Measurements from ENCODE around the gene SLC5A12.

Gene SLC5A12, protein sequence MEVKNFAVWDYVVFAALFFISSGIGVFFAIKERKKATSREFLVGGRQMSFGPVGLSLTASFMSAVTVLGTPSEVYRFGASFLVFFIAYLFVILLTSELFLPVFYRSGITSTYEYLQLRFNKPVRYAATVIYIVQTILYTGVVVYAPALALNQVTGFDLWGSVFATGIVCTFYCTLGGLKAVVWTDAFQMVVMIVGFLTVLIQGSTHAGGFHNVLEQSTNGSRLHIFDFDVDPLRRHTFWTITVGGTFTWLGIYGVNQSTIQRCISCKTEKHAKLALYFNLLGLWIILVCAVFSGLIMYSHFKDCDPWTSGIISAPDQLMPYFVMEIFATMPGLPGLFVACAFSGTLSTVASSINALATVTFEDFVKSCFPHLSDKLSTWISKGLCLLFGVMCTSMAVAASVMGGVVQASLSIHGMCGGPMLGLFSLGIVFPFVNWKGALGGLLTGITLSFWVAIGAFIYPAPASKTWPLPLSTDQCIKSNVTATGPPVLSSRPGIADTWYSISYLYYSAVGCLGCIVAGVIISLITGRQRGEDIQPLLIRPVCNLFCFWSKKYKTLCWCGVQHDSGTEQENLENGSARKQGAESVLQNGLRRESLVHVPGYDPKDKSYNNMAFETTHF

DNA sequence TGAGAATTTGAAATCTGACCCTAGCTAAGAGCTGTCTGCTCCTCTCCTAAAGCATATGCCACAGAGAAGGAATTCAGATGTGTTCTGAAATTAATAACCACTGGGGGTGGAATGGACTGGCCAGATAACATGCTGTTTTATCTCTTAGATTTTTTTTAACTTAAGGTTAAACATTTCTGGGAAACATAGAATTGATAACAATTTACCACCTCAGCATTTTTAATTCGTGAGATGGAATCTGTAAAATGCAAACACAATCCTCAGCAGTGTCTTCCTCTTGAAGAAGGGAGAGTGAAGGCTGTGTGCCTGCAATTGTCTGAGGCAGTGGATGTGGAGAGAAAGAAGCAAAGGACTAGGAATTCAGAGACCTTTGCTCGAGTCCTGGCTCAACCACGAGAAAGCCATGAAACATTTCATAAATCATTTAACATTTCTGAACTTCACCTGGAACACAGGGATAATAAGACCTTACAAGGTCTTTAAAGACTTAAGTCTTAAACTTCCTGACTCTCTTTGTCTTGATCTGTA is at the start of gene SLC5A12:
Gene SLC5A12, minus strand, starts transcription at position 113 of the 528 bp plus-strand sequence. CDS start 346 bp downstream, outside the sequence.
- no peak for DNase-seq (ENCODE audit: low spot score)

- DNase-seq (ENCODE audit: low spot score), result no peak
These were observed 47.2 kb upstream of the SLC5A12 start for GRCh38 chr11:26769027-26769426.

- DNase-seq (ENCODE audit: low spot score), result no peak
These were observed 45.2 kb upstream of the SLC5A12 start for GRCh38 chr11:26767060-26767459.

- no peak for DNase-seq (ENCODE audit: low spot score)
These were observed 43.5 kb upstream of the SLC5A12 start for GRCh38 chr11:26765323-26765722.

DNA sequence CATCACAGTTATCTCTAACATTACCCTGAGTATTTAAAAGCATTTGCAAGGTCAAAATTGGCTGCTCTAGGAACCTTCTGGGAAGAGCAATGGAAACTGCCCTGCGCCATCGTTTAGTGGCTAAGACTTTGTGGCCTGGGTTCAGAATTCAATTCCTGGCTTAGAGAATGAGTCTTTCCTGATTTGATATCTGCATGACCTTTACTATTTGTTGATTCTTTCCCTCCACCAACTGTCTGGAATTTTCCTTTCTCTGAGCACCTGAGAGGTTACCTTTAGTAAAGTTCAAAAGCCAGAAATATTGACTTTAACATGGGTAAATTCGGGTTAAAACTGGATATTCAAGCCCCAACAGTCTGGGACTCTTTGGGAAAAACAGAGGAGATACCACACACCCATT is 43.0 kb upstream of the SLC5A12 start:
- DNase-seq (ENCODE audit: low spot score), result no peak

GRCh38 chr11:26764315-26764714 is 42.5 kb upstream of the SLC5A12 start:
- no peak for DNase-seq (ENCODE audit: low spot score)

- no peak for DNase-seq (ENCODE audit: low spot score)
These were observed 40.2 kb upstream of the SLC5A12 start for GRCh38 chr11:26762089-26762488.

GRCh38 chr11:26761361-26761809 is 39.5 kb upstream of the SLC5A12 start:
- no peak for DNase-seq (ENCODE audit: low spot score)

DNA sequence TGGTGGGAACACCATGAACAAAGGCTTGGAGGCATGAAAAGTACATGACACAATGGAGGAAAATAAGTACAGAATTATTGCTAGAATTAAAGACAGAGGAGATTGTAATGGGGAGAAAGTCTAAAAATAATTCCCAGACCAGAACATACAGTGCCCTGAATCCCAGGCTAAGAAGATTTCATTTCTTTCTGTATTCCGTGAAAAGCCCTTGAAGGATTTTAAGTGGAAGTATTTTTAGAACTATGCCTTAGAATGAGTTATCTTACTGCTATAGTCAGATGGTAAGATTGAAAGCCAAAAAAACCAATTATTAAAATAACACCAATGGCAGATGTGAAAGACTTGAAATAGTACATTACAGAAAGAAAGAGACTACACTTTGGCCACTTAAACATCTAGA is 36.1 kb upstream of the SLC5A12 start:
- no peak for DNase-seq (ENCODE audit: low spot score)

DNA sequence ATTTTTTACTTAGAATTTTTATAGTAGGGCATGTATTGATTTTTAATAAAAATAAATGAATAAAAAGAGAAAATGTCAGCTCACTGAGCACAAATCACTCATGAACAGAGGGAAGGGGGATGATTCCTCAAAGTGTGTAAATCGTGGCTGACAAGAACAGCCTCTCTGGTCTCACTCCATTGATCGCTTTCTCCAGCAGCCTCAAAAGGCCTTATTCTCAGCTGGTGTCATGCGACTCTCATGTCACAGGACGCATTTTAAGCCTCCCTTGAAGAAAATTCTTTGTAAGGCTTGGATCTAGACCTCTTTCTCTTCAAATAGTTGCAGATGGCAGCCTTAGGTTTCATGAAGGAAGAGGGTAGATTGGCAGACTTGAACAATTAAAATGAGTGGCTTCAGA is 33.9 kb upstream of the SLC5A12 start:
- DNase-seq (ENCODE audit: low spot score), result no peak

GRCh38 chr11:26753723-26754504 is 32.1 kb upstream of the SLC5A12 start:
- DNase-seq (ENCODE audit: low spot score), result peak; percentile 63

DNA sequence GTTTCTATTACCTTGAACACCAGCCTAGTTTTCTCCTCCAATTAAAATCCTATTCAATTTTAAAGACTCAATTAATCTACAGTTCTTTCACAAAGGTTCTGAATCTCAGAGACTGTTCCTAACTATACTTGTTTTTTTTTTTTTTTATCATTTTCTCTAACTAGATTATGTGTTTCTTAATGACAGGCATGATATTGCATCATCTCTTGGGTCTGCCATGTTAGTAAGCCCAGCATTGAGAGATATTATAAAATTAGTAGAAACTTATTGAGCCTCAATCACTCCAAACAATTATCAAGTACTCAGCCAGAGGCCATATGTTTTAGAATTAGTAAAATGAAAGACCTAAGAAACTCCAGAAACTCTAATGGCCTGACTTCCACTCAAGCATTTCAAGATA is 28.1 kb upstream of the SLC5A12 start:
- DNase-seq (ENCODE audit: low spot score), result no peak

- no peak for DNase-seq (ENCODE audit: low spot score)
These were observed 21.8 kb upstream of the SLC5A12 start for GRCh38 chr11:26743622-26744021.

- DNase-seq (ENCODE audit: low spot score), result no peak
These were observed 21.1 kb upstream of the SLC5A12 start for GRCh38 chr11:26742966-26743365.

- no peak for DNase-seq (ENCODE audit: low spot score)
These were observed 19.2 kb upstream of the SLC5A12 start for GRCh38 chr11:26741036-26741435.

GRCh38 chr11:26739366-26740073 is 17.7 kb upstream of the SLC5A12 start:
- DNase-seq (ENCODE audit: low spot score), result no peak

DNA sequence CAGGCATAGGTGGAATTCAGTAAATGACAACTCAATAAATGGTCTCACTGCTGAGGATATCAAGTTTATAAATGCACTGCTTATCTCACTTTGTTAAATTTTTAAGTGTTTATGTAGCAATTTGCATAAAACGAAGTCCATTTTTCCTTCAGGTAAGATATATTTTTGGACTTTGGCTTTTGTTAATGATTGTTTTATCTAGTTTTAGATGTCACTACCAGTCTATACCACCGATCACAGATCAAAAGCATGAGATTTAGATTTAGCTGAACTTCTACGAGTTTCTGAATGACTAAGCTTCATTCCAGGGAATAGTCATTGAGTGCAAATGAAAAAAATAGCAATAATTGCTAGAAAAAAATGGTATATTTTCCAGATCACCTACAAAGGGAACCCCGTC is 12.8 kb upstream of the SLC5A12 start:
- DNase-seq (ENCODE audit: low spot score), result no peak

- DNase-seq (ENCODE audit: low spot score), result no peak
These were observed 9.2 kb upstream of the SLC5A12 start for GRCh38 chr11:26731084-26731456.

GRCh38 chr11:26730414-26731083 is 8.7 kb upstream of the SLC5A12 start:
- DNase-seq (ENCODE audit: low spot score), result no peak

DNA sequence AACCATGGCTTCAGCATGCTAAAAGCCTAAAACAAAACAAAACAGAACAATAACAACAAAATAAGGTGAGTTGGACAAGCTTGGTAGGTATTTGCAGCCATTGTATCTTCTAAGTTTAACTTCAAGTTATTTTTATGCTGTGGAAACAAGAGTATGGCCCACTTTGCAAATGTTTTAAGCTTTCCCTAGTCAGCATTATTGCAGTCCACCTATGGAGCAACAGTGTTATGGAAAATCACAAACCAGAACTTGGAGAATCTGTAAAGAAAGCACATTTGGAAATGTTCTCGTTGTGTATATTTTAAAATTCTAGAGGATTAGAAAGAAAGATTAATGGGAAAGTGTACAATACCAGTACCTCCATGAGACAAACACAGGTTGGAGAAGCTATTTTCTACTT is 7.4 kb upstream of the SLC5A12 start:
- DNase-seq (ENCODE audit: low spot score), result no peak

DNA sequence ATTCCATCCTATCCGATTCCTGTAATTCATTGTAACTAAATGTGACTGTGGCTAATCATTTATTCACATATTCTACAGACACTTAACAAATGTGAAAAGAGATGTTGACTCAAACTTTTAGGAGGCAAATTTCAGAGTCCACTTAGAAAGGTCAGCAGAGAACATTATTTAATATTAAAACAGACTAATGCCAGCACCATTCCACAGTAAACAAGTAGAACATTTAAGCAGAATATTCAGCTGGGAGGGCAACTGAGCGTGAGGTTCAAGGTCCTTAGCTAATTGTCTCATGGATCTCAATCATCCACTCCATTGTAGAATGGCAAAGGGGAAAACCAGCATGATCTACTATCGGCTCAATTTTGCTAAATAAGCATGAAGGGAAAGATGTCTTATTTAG is 5.1 kb upstream of the SLC5A12 start:
- DNase-seq (ENCODE audit: low spot score), result no peak

Measured in globus pallidus (tissue), 1 donor.